HG03571 (cell line): ENCODE measurements around the gene PPP2R3A.
"Not testable (repeated sequence)": the region's sequence is repeated elsewhere in the genome, so short reads cannot be mapped to it uniquely, and the experiment has no call there.

Source experiments
- ATAC-seq: cut with Tn5 transposase; IDR thresholded peaks from one replicate; pipeline ENCODE4 v1.9.1; 2021; ENCODE audit not compliant: unreplicated experiment

PPP2R3A gene

DNA sequence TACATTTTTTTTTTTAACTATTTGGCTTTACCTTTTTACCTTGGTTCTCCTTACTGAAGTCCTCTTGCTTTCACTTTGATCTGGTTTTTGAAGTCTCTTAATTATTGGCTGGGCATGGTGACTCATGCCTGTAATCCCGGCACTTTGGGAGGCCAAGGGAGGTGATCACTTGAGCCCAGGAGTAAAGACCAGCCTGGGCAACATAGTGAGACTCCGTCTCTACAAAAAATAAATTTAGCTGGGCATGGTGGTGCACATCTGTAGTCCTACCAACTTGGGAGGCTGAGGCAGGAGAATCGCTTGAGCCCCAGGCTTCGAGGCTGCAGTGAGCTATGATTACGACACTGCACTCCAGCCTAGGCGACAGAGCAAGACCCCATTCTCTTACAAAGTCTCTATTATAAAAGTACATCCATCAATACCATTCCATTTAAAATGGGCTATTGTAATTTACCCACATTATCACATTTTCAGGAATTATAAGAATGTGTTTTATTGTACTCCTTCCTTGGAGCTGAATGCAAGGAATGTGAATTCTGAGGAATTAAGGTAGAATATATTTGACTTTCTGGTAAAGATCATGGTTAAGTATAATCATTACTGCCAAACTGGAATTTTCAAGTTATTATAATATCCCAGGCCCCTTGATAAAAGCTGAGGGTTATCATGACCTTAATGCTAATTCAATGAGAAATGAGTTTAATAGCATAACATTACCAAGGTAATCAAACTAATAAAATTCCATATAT is 181.6 kb downstream of the PPP2R3A start:
- no peak for ATAC-seq

DNA sequence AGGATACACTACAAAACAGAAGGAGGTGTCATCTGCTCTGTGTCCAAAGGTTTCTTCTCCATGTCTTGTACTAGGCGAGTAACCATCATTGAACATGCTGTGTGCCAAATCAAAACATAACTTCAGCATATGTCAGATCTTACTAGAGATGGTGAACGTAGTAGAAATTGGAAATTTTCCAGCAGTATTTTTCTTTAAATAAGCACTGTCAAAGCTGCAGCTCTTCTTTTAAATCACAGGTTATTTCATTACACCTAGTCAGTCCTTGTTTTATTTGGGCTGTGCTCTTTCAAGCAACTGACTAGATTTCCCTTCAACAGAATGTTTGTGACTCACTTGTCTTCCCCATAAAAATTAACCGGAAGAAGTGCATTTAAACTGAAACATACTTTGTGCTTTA is 184.1 kb downstream of the PPP2R3A start:
- no peak for ATAC-seq

DNA sequence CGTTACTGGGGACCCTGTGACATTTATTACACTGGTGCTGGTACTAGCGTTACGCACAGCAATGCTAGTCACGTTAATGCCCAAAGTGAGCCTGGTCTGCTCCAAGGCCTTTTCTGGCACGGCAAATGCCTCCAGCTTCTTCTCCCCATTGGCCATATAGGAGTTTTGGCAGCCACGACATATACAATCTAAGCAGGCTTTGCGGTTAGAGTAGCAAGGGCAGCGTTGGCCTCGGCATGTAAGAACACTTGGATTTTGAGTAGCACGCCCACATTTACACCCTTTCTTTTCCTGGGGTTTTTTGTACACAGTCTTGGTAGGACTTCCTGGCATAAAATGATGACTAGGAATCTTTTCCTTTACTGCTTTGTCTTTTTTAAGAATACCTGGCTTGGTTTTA is 185.7 kb downstream of the PPP2R3A start:
- ATAC-seq = no peak

DNA sequence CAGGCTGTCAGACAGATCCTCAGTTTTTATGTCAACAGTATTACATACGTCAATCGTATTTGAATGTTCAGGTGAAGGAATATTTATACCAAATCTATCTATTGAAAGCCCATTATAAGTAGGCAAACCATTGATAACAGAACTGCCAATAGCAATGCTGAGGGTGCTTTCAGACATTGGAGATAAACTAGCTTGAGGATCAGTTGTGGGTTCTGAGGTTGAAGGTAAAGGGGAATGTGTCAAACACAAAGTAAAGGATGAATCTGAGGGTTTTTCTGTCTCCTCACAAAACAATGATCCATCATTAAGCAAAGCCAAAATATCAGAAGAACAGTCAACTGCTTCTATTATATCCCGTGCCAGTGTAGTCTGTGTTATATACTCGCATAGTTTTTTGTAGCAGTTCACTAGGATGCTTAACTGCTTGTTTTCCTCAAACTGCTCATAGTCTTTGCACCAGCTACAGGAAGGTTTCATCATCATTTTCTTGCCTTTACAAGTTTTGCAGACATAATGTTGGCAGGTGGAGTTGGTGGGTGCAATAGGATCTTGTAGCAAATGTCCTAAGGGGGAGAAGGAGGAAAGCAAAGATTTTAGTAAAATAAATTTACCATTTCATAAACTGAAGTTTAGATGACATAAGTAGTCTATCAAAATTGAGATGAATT is 186.8 kb downstream of the PPP2R3A start:
- ATAC-seq = no peak

DNA sequence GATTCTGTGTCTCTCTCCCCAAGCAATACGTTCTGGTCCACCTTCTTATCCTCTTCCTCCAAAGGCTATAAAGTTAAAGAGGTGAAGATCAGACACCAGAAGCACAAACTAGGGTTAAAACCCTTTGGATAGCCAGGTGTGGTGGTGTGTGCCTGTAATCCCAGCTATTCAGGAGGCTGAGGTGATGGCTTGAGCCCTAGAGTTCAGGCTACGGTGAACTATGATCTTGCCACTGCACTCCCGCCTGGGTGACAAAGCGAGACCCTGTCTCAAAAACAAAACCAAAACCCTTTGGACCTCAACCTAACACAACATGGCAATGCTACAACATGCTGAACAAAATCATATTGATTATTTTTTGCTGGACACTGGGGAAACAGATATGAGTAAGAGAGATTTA is 187.4 kb downstream of the PPP2R3A start:
- no peak for ATAC-seq

DNA sequence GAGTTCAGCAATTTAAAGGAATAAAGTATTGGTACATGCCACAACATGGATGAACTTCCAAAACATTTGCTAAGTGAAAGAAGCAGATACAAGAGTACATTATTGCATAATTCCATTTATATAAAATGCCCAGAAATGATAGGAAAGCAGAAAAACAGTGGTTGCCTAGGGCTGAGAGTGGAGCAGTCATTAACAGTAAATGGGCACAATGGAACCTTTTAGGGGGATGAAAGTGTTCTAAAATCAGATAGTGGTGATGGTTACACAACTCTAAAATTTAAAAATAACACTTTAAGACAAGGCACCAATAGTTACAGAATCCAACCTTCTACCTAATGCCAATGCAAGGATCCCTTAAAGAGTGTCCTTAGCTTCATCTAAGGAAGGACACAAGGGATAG is 196.0 kb downstream of the PPP2R3A start:
- ATAC-seq = no peak

DNA sequence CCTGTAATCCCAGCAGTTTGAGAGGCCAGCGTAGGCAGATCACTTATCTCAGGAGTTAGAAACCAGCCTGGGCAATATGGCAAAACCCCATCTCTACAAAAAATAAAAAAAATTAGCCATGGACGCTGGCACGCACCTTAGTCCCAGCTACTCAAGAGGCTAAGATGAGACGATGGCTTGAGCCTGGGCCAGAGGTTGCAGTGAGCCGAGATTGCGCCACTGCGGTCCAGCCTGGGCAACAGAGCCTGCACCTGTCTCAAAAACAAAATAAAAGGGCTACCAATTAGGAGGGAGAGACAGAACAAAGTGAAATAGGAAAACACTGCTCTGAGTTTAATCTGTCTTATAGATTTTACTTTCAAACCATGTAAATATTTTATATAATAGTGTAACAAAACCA is 196.8 kb downstream of the PPP2R3A start:
- ATAC-seq = no peak

DNA sequence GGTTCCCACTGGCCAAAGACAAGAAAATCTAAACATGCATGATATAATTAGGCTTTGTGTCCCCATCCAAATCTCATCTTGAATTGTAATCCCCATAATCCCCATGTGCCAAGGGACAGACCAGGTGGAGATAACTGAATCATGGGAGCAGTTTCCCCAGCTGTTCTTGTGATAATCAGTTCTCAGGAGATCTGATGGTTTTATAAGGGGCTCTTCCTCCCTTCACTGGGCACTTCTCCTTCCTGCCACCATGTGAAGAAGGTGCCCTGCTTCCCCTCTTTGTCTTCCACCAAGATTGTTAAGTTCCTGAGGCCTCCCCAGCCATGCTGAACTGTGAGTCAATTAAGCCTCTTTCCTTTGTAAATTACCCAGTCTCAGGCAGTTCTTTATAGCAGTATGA is 198.1 kb downstream of the PPP2R3A start:
- ATAC-seq = not testable (repeated sequence)

DNA sequence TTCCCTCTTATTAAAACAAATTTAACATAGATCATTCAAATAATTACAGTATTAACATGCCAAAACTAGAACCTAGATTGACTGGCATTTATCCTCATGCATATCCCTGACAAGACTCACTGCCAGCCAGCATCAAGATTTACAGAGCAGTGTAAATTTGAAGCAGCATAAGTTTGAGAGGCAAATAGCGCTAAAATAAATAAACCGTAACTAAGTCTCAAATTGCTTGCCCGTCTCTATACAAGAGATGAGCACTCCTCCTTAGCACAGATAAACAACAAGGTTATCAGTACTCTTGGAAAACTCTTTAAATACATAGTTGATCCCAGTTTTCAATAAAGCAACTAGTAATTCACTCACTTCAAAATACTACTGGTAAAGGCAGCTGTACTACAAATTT is 201.0 kb downstream of the PPP2R3A start:
- no peak for ATAC-seq

DNA sequence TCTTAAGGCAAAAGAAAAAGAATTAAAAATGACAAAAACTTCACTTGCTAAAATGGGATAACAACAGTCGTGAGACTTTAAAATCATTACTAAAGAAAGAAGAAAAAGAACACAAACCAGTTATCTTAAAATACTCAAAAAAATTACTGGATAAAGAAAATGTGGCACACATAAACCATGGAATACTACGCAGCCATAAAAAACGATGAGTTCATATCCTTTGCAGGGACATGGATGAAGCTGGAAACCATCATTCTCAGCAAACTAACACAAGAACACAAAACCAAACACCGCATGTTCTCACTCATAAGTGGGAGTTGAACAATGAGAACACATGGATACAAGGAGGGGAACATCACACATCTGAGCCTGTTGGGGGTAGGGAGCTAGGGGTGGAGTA is 202.7 kb downstream of the PPP2R3A start:
- ATAC-seq = not testable (repeated sequence)

DNA sequence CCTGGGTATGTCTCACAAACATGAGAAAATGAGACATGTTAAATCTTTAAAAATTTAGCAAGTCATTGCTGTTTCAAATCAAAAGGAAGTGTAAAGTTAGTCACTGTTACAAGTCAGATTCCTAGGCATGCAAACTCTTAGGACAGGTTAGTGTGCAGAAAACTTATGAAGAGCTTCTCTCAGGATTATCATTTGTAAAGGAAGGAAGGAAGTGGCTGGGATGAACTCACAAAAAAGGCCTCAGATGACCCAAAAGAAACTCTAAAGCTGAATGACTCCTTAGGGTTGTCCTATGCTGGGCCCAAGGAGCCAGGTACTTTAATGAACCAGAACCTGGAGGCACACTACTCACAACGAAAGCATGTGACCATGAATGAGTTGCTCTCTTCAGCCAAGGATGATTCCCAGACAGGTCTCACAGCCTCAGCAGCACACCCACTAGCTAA is 205.6 kb downstream of the PPP2R3A start:
- ATAC-seq = no peak

DNA sequence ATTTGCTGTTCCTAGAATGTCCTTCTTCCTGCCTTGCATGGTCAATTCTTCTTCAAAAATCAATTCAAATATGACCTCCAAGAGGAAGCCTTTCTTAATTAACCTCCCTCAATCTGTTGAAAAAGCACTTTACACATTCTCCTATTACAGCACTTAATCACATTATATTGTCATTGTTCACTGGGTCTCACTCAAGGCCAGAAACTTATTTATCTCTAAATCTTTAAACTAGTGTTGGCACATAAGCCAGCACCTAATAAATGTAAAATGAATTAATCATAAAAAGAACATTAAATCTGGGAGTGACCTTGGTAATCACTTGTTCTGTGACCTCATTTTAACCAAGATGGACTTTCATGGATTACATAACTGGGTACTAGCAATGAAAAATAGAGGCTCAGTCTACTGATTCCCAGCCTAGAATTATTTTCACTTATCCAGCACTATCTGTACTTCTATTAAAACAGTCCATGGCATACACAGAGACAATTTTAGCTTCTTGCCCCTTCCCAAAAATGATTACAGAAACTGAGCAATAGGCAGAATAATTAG is 208.5 kb downstream of the PPP2R3A start:
- no peak for ATAC-seq

DNA sequence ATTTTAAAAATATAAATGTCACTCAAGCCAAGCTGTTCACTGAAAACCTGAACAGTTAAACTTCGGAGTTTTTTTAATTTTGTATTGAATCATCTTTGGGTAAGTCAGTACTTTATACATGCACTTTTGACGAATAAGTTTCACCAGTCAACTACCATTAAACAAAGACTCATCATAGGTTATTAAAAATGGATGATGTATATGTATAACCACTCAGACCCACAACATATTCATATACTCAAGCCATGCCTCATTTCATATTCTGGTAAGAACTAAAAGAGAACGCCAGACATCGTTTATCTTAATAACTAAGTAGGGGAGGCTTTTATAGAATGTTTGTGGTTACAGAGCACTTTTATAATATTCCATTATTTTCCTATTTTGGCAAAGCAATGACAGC is 212.3 kb downstream of the PPP2R3A start:
- no peak for ATAC-seq

DNA sequence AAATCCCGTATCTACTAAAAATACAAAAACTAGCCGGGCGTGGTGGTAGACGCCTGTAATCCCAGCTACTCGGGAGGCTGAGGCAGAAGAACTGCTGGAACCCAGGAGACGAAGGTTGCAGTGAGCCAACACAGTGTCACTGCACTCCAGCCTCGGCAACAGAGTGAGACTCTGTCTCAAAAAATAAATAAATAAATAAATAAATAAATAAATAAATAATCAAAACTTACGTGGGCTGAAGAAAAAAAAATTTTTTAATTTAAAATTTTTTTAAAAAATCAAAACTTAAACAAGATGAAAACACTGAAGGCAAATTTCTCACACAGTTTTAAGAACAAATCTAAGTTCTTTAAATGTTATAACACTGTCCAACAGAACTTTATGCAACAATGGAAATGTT is 216.2 kb downstream of the PPP2R3A start:
- ATAC-seq = no peak

DNA sequence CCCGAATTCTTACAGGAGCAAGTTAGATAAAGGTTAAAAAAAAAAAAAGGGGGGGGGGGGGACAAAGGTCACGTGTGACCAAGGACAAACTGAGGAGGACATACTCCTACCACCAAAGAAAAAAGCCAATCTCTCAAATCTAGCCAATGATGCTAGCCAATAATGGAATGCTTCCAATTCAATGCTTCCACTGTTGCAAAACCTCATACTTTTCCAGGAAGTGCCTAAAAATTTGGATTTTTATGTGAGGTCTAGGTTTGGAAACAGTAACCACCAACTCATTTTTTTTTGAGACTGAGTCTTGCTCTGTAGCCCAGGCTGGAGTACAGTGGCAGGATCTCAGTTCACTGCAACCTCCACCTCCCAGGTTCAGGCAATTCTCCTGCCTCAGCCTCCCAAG is 219.2 kb downstream of the PPP2R3A start:
- no peak for ATAC-seq

DNA sequence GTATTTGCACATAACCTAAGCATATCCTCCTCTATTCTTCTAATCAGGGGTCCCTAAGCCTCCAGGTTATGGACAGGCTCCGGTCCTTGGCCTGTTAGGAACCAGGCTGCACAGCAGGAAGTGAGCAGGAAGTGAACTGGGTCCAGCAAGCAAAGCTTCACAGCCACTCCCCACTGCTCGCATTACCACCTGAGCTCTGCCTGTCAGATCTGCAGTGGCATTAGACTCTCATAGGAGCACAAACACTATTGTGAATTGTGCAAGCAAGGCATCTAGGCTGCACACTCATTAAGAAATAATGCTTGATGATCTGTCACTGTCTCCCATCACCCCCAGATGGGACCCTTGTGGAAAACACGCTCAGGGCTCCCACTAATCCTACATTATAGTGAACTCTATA is 220.8 kb downstream of the PPP2R3A start:
- ATAC-seq = no peak

DNA sequence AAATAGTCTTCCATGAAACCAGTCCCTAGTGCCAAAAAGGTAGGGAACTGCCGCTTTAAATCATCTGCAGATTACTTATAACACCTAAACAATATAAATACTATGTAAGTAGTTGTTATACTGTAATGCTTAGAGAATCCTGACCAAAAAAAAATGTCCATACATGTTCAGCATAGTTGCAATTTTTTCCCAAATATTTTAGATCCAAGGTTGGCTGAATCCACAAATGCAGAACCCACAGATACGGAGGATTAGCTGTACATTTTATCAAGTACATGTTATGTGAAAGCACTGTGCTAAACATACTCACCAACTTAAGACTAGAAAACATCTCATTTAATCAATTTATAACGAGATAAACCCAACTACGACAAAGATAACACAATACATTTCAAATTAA is 221.3 kb downstream of the PPP2R3A start:
- no peak for ATAC-seq

DNA sequence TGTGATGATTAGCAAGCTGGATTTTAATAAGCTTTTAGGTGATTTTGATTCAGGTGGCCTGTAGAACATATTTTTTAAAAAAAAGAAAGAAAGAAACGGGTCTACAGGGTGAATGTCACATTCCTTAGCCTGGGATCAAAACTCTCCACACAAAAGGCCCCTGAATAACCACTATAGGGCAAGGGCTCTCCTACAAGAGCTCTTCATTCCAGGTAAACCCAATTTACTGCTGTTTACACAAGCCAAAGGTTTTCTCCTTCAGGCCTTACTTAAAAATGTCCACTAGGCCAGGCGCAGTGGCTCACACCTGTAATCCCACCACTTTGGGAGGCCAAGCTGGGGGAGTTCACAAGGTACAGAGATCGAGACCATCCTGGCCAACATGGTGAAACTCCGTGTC is 222.3 kb downstream of the PPP2R3A start:
- ATAC-seq = no peak

DNA sequence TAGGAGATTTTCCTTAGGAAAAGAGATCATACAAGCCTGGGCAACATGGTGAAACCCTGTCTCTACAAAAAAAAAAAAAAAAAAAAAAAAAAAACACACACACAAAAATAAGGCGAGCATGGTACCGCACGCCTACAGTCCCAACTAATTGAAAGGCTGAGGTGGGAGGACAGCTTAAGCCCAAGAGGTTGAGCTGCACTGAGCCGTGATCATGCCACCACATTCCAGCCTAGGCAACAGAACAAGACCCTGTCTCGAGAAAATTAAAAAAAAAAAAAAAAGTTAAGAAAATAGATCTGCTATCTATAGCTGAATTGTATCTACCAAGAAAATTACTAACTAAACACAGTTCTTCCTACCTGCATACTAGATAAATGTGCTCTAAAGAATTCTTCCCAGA is 223.5 kb downstream of the PPP2R3A start:
- ATAC-seq = no peak

DNA sequence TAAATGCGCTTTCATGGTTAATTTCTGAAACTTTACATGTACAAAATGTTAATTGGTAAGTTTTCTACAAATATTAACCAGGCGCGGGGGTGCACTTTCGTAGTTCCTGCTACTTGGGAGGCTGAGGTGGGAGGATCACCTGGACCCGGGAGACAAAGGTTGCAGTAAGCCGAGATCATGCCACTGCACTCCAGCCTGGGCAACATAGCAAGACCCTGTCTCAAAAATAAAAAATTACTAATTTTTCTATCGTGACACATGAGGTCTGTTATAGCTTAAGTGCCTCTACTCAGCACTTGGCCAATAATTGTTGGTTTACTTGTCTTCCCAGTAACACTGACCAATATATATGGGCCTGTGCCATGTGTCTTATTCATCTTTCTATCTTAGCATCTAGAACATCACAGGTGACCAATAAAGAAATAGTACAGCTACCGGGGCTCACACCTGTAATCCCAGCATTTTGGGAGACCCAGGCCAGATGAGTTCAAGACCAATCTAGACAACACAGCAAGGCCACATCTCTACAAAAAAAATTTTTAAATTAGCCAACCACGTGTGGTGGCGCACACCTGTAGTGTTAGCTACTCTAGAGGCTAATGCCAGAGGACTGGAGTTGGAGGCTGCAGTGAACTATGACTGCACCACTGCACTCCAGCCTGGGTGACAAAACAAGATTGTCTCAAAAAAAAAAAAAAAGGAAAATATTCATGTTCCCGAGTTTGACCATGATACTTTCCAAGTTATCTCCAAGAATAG is 224.5 kb downstream of the PPP2R3A start:
- no peak for ATAC-seq

DNA sequence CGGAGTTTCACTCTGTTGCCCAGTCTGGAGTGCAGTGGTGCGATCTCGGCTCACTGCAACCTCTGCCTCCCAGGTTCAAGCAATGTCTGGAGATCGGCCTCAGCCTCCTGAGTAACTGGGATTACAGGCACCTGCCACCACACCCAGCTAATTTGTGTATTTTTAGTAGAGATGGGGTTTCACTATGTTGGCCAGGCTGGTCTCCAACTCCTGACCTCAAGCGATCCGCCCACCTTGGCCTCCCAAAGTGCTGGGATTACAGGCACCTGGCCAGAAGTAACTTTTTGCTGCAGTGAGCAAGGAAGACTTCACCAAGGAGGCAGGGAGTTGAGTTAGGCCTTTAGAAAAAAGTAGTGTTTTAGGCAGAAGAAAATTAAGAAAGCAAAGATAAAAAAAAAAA is 226.7 kb downstream of the PPP2R3A start:
- ATAC-seq = not testable (repeated sequence)

DNA sequence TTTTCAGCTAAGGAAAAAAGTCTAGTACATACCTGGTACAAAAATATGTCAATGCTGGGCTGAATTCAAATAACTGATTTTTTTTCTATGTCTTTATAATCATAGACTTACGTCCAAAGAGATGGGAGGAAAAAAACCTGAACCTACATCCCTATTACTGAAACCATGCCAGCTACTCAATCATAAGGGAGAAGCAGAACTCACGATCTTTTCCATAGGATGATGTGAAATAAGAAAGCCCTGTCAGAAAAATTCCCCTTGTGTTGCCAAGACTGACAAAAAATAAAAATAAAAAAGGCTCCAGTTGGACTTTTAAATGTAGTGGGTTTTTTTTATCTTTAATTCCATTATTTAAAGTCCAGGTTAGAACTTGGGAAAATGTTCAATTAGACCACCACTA is 227.3 kb downstream of the PPP2R3A start:
- no peak for ATAC-seq
